GM20431 (cell line): ENCODE measurements around the gene CHMP6.

Source experiments
- in situ Hi-C: fragments of 300-500 bp; cut with MseI, MboI; formaldehyde crosslinking; loops from one replicate; pipeline ENCODE4 v1.15.0; 2020; ENCODE audit warnings: low sequenced_read_pairs; ENCODE audit not compliant: unreplicated experiment

Gene CHMP6

DNA sequence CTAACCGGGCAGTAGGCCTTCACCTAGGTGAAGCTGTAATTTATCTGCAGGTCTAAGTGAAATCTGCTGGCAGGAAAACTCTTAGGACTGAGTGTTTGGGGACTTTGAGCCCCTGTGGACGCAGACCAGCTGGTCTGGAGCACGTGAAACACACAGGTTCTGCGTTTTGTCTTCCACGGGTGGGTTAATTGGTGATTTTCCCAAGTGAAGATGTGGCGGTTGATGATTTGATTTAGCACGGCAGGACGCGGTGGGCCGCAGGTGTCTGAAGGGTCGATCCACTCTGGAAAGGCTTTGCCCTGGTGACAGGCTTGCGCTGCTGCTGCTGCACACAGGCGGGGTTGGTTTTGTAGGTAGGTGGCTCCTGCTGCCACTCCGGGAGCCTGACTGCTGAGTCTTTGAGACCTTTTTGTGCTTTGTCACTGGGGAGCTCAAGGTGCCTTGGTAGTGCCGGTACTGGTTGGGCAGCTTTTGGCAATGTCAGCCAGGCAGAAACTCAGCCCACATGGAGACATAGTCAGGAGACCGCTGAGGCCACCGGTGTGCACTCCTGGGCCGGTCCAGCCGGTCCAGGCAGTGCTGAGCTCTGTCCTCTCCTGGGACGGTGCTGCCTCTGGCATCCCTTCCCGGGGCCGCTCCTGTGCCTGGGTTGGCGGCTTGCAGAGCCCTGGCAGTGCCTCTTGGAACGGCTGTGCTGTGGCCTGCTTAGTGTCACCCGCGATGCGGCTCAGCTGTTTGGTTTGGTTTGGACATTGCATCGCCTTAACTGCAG is 45.6 kb downstream of the CHMP6 start:
- in situ Hi-C loops = no loop called here

DNA sequence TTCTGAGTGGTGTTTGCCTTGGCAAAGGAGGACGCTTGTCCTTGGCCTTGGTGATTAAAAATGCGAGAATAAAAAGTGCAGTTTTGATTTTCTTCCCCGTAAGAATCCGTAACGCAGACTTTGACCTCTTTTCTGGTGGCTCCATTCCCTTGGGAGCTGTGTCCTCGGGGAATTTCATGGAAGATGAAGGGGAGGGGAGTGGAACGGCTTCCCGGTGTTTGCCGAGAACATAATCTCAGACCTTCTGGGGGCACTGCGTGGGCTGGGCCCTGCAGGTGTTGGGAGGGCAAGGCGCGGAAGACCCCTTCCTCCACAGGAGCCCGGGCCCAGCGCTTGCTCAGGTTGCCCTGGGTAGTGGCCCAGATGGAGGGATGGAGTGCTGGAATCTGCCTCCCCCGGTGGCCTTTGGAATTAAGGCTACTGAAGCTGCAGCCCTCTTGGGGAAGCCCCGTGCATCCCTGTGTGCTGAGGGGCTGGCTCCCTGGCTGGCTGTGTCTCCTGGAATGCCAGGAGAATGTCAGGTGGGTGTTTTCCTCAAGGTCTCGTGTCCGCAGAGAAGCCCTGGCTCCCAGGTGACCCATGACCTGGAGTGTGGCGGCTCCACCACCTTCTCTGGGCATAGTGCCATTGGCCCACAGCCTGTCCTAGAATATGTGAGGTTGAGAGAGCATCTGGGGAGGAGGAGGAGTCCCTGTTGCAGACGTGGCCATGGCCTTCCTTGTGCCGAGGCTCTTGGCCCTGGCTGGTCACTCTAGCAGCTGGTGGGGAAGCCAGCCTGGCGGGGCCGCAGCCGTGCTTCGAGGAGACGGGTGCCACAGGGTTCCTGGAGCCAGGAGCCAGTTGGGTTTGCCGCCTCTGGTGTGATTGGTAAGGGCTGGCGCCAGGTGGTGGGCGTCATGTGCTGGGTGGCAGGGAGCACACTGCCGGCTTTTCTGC is 46.4 kb downstream of the CHMP6 start:
- in situ Hi-C loops = no loop called here

DNA sequence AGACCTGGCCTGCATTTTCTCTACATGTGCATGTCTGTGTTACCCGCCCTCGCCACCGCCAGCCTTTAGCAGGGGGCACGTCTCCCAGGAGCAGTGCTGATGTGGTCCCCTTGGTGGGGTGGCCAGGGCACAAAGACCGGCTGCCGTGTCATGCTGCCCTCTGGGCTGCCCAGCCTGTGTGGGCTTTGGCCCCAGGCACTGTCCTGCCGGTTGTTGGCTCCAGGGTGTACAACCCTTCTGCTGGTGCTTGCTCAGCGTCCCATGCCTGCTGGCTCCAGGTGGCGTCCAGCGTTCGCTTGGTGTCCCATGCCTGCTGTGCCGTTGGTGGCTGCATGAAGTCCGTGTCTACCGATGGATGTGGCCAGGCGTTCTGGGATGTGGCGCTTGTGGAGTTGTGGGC is 47.5 kb downstream of the CHMP6 start:
- in situ Hi-C loops = no loop called here

DNA sequence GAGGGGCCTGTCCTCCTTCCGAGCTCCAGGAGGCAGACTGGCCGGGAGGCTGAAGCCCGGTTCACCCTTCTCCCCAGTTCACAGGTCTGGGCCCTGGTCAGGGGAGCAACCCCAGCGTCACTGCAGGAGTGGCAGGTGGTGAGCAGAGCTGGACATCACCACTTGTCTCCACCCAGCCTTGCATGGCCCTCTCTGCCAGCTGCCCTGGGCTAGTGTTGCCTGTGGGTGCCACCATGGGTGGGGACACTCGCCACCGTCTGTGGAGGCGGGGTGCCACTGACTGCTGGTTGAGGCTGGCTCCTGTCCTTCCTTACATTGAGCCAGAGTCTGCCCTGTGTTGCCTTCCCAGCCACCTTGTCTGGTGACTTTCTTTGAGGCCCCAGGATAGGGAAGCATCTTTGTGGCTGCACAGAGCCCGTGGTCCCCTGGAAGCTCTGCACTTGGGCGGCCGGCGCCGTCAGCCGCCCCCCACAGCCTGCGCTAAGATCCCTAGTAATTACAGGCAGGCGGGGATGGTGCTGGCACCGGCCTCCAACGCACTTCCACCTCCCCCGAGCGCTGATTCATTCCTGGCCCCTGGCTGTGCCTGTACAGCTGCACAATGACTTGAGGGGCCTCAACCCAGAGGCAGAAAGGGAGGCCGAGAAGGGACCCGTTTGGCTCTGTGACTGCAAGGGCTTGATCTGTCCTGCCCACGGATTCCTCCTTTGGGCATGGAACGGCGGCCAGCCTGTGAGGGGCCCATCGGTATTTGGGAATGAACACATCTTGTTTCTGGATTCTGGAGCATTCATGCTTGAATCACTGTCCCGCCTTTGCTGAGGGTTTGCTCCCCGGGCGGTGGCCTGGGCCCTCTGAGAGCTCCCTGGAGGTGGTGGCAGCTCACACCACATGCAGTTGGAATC is 48.5 kb downstream of the CHMP6 start:
- in situ Hi-C loops = no loop called here

DNA sequence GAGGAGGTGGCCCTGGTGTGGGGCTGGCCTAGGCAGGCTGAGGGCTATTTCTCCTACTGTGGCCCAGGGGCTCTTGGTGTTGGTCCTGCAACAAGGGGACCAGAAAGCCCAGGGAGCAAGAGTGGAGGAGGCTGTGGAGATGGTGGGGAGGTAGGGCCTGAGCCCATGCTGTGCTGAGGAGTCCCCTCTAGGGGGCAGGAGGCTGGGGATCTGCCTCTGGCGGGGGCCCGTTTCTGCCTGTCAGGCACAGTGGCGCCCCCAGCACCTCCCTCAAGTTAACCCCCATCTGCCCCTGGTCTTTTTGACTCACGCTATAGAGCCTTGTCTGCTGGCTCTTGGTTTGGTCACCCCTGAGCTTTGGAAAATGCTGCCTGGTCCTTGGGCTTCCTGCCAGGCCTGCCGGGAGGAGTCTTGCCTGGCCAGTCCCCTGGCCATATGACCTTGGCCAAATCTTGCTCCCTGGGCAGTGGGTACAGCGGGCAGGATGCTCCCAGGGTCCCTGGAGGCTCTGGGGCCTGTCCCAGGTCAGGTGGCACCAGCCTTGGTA is 49.2 kb downstream of the CHMP6 start:
- in situ Hi-C loops = no loop called here

DNA sequence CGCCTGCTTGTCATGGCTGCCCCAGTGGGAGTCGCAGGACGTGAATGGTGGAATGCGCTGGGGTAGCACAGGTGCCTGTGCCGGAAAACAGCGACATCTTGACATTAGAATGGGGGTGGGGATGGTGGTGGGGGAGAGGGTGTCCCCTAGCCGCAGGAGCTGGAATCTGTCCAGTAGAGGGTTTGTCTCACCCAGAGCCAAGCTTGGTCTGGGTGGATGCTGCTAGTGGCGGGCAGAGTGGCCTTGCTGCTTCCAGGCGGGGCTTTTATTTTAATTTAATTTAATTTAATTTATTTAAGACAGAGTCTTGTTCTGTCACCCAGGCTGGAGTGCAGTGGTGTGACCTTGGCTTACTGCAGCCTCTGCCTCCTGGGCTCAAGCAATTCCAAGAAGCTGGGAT is 51.0 kb downstream of the CHMP6 start:
- in situ Hi-C loops = no loop called here

DNA sequence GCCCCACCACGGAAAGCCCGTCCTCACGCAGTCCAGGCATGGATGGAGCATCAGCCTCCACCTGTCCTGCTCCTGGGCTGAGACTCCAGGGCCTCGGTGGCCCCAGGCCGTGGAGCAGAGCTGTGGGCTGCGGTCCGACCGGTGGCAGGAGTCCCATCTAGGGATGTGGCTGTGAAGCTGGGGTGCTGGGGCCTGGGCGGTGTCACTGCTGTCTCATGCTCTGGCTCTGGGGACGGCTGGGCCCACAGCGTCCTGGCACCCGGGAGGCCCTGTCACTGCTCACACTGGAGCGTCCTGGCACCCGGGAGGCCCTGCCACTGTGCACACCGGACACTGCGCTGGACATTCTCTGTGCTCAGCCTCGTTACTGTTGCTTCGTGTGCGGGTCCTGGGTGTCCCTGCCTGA is 51.7 kb downstream of the CHMP6 start:
- in situ Hi-C loops = no loop called here

DNA sequence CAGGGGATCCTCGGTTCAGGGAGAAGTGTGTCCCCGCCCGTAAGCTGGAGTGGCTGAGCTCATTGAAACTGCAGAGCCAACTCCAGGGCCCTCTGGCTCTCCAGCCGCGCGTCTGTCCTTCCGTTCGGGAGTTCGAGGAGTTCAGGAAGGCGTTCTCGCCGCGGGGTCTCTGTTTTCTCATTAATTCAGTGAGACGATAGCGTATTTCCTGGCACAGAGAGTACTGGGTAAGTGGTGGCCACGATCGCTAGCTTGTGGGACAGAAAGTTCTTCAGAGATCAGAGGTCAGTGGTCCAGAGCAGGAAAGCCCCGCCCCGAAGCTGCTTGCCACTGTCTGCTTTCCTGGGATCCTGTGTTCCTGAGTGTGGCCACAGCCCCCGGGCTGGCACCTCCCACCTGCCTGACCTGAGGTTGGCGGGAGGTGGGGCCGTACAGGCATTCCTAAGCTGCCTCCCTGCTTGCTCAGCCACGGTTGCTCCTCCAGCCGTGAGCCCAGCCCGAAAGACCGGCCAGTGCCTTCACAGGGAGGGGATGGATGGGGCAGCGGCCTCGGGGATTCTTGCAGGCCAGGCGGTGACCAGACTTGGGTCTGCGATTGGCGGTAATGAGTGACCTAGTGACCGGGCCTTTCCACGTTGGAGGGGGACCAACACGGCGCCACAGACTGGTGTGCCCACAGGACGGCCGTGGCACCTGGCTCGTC is 52.2 kb downstream of the CHMP6 start:
- in situ Hi-C loops = no loop called here

DNA sequence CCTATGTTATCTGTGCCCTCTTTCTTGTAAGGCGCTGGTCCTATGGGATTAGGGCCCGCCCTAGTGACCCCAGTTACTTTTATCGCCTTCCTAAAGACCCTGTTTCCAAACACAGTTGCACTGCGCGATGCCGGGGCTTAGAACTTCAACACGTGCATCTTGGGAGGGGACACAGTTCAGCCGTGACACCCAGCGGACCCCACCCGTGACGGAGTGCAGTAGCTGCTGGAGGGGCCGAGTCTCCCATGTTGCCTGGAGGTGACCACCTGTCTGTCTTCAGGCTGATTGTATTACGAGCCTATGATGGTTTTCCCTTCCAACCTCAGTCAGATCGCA is 52.8 kb downstream of the CHMP6 start:
- in situ Hi-C loops = no loop called here

DNA sequence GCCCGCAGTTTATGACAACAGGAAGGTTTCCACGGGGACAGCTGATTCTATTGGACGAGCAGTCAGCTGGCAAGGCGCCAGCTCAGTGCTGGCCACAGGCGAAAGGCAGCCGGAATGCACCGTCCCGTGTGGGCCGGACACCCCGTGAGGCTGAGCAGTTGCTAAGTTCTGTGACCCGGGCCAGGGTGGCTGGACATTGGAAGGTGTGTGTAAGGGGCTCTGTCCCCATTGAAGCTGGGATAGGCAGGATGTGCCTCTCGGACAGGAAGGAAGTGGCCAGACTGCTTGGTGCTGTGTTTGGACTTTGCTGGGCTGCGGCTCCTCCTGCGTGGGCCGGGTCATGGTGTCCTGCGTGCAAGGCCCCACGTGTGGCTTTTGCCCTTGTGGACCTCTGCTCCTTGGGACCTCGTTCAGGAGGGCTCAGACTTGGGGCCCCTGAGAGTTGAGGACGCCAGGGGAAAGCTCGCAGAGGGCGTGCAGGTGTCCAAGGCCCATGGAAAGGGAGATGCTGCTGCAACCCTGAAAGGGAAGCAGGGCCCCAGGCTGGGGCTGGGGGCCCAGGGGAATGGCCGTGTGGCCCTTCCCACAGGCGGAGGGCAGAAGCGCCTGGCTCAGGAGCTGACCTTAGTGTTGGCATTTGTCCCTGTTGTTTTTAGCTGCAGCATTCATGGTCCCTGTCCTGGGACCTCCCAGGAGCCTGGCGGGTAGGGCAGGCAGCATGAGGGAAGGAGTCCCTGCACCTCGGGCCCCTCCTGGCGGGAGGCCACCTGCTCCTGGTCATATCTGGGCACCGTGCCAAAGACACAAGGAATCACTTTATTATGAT is 53.3 kb downstream of the CHMP6 start:
- in situ Hi-C loops = no loop called here

DNA sequence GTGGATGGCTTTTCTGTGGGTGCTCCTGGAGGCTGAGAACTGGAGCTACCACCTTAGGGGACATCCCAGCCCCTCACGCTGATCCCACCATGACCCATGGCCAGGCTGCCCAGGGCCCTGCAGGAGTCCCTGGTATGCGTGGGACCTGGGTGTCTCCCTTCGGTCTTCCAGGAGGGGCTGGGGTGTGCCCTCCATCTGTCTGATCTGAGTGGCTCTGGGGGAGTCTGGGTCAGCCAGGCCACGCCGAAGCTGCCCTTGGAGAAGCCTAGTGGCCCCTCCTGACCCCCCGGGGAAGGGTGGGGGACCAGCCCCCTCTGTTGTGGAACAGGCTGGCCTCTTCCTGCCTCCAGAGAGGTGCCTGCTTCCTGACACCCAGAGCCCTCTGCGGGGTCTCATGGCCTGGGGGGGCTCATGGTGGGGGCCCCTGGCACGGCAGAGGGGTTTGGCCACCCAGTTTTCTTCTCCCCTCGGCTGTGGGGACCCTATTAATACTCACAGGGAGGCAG is 54.0 kb downstream of the CHMP6 start:
- in situ Hi-C loops = no loop called here

DNA sequence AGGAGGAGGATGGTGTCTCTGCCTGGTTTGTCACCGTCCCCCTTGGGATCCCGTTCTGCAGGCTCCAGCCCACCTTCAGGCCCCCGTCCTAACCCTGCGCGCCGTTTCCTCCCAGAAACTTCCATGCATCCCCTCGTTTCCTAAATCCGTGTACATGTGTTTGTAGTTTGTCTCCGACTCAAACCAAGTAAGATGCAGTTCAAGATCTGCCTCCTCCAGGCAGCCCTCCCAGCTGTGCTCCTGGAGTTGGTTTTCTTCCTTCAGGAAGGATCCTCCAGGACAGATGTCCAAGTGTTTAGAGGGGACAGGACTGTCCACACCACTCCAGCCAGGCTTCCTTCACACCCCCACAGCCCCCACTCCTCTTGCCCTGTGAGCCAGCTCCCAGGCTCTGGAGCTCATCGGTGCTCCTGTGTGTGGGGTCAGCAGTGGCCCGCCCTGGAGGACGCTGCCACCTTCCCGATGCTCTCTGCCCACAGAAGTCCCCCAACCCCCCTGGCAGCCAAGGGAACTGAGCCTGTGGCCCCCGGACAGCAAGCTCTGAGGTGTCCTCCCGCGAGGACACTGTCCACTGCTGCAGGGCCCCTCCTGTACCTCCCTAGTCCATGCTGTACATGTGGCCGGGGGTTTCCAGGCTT is 54.6 kb downstream of the CHMP6 start:
- in situ Hi-C loops = no loop called here

DNA sequence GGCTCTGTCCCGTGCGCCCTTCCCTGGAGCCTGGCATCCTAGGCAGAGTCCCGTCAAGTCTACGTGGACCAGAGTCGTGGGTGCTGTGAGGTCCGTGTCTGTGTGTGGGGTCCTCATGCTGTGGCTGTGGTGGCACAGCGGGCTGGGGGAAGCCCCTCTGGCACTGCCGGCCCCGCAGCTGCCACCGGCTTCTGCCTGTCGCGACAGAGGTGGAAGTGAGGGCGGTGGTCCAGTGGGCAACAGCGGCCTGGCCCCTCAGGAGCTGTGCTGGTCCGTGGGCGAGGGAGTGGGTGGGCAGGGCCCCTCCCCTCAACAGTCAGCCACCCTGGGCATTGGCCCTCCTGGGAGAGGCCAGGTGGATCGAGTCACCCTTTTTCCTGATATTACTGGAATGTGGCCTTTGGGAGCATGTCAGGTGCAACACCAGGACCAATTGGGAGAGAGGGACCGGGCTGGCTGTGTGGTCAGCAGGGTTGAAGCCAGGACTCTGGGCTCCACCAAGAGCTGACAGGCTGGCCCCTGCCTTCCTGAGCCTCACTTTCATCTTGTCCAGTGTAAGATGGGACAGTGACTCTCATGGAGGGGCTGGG is 55.2 kb downstream of the CHMP6 start:
- in situ Hi-C loops = no loop called here

DNA sequence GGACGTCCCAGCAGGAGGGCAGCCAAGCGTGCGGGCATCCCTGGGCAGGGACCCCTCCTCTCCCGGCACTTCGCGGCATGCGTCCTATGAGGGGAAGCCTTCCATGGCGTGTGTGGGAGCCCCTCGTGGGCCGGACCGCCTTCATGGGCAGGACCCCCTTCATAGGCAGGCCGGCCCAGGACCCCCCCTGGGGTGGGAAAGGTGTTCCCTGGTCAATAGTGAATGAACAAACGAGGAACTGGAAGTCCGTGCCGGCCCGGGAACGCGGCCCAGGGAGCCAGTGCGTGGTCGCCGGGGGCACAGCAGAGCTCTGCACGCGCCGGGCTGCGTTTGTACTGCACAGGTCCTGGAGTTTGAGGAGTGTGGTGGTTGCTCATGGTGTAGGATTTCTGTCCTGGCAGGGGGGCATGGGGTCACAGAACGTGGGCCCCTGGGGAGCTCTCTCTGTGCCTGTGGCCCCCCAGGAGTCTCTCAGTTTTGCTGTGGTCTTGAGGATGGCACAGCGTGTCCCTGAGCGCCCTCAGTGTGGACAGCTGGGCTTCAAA is 57.3 kb downstream of the CHMP6 start:
- in situ Hi-C loops = no loop called here

DNA sequence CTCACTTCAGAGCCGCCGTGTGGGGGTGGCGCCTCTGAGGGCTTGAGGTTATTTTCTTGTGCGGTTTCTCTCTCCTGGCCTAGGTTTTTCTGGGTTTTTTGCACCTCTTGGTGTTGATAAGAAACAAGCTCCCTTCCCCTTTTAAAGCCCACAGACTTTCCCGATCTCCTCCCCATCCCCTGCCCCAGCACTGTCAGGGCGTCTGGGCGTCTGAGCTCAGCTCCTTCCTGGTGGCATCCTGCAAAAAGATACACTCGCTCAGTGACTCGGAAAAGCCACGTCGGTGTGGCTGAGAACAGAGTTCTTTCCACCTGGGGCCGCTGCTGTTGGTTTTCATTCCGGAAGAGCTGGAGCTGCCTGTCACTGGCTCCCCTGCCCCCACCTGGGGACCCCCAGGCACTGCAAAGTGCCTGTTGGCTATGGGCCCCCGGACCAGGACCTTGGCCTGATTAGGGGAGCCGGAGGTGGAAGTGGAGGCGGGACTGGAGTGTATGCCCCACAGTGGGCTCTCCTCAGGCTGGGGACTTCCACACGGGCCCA is 57.8 kb downstream of the CHMP6 start:
- in situ Hi-C loops = no loop called here
